ENCODE results near the gene HES1. TPM values are rescaled to one million over a fixed set of nuclear protein-coding genes. Genes with fewer than 3 reads are reported as not detected.
"Not testable (repeated sequence)": the region's sequence is repeated elsewhere in the genome, so short reads cannot be mapped to it uniquely, and the experiment has no call there.

The HES1 gene
- total RNA-seq, 4 donors from 2014 or later, result 23.1 to 50.9 (median 41.2) TPM

DNA sequence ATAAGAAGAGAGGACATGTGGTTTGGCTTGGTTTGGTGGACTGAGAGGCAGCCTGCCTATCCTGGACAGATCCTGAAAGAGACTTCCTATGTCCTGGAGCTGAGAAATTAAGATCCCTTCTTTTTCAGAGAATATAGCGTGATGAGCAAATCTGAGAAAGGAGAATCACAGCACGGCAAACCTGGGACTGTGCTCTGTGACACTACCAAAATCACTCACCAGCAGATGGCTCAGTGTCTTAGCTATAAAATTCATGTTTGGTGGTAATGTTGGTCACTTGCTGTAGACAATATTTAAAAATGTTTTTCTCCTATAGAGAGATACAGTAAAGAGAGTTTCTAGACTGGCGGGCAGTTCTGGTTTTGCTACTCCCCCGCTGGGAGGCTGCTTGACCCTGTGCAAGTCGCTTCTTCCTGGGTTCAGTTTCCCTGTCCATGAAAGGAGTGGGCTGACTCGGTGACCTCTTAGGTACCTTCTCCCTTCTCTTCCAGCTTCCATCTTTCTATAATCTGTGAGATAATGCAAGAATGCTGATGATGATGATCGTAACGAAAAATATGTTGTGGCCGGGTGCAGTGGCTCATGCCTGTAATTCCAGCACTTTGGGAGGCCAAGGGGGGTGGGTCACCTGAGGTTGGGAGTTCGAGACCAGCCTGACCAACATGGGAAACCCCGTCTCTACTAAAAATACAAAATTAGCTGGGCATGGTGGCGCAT is 7.6 kb upstream of the HES1 start:
- Histone ChIP-seq H3K4me3 (no peak overlapping the region), H3K36me3 (no peaks in the 10 kb centered on the region), H3K27ac (no peak overlapping the region), H3K27me3 (no peaks in the 10 kb centered on the region), H3K9me3 (no peaks in the 10 kb centered on the region), H3K4me1 (peaks cover 0 to 6% of the 10 kb centered on the region in 2 donors)
- DNase-seq, result no peak
- TF ChIP-seq, protein P1, sequence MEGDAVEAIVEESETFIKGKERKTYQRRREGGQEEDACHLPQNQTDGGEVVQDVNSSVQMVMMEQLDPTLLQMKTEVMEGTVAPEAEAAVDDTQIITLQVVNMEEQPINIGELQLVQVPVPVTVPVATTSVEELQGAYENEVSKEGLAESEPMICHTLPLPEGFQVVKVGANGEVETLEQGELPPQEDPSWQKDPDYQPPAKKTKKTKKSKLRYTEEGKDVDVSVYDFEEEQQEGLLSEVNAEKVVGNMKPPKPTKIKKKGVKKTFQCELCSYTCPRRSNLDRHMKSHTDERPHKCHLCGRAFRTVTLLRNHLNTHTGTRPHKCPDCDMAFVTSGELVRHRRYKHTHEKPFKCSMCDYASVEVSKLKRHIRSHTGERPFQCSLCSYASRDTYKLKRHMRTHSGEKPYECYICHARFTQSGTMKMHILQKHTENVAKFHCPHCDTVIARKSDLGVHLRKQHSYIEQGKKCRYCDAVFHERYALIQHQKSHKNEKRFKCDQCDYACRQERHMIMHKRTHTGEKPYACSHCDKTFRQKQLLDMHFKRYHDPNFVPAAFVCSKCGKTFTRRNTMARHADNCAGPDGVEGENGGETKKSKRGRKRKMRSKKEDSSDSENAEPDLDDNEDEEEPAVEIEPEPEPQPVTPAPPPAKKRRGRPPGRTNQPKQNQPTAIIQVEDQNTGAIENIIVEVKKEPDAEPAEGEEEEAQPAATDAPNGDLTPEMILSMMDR (IDR thresholded peaks at IDR 0.05), result no peak
- TF ChIP-seq POLR2A (IDR thresholded peaks at IDR 0.05), result no peak
- intact Hi-C loops (cut with DNase I; ENCODE audit: low total_unique reads), result no loop called here

DNA sequence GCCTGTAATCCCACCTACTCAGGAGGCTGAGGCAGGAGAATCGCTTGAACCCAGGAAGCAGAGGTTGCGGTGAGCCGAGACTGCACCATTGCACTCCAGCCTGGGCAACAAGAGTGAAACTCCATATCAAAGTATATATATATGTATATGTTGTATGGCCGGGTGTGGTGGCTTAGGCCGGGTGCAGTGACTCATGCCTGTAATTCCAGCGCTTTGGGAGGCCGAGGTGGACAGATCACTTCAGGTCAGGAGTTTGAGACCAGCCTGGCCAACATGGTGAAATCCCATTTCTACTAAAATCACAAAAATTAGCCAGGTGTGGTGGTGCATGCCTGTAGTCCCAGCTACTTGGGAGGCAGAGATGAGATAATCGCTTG is 7.0 kb upstream of the HES1 start:
- H3K9me3 ChIP-seq; H3K36me3 ChIP-seq; H3K4me1 ChIP-seq; H3K27ac ChIP-seq; H3K27me3 ChIP-seq; H3K4me3 ChIP-seq; DNase-seq; intact Hi-C loops (cut with DNase I; ENCODE audit: low total_unique reads): not testable (repeated sequence)

DNA sequence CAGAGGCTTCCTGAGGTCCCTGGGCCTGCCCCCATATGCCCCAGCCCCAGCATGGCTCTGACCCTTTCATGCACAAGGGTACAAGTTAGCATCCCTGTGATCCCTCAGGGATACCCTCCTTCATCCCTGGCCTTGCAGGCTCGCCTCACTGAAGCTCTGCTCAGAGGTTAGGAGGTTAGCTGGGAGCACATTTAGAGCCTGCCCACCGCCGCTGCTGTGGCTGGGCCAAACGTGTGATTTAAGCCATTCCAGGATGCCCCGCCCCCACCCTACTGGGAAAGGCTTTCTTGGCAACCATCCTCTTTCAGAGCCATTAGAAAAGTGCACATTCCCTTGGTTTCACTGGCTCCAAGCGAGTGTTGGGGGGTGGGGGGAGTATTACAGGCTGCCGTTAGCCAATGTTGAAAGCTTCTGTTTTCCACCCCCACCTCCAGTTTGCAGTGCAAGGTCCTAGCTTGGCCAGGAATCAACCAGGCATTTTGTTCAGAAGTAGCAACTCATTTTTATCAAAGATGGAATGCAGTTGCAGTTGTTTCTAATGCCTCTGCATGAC is 6.3 kb upstream of the HES1 start:
- no peaks in the 10 kb centered on the region for H3K36me3 ChIP-seq
- H3K9me3 ChIP-seq, result no peaks in the 10 kb centered on the region
- intact Hi-C loops (cut with DNase I; ENCODE audit: low total_unique reads), result loop anchor here (10.0 kb wide), 1 partner anchor 345 kb away; no protein-coding TSS in a partner anchor
- no peak overlapping the region for H3K4me3 ChIP-seq
- TF ChIP-seq POLR2A (IDR thresholded peaks at IDR 0.05), result no peak
- TF ChIP-seq, protein P1 (IDR thresholded peaks at IDR 0.05), result no peak
- peak in 1 of 2 donors; percentile 37 for DNase-seq
- peaks cover 0 to 6% of the 10 kb centered on the region in 2 donors for H3K4me1 ChIP-seq
- no peaks in the 10 kb centered on the region for H3K27me3 ChIP-seq
- H3K27ac ChIP-seq, result no peak overlapping the region

DNA sequence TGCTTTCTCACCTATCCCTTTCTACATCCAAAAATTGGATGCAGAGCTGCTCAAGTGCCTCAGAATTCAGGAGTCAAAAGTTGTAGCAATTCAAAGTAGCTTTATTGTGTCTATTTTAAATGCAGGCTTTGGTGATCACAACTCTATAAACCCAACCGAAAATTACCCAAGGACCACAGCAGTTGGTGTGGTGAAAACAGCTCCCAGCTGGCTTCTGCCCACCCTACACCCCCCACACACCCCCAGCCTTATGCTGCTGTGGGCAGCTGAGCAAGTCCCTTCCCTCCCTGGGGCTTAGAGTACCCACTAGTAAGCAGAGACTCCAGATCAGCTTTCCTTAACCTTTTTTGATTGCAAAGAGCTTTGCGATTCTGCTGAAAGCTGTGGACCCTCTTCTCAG is 5.8 kb upstream of the HES1 start:
- DNase-seq, result no peak
- H3K4me3 ChIP-seq, result no peak overlapping the region

DNA sequence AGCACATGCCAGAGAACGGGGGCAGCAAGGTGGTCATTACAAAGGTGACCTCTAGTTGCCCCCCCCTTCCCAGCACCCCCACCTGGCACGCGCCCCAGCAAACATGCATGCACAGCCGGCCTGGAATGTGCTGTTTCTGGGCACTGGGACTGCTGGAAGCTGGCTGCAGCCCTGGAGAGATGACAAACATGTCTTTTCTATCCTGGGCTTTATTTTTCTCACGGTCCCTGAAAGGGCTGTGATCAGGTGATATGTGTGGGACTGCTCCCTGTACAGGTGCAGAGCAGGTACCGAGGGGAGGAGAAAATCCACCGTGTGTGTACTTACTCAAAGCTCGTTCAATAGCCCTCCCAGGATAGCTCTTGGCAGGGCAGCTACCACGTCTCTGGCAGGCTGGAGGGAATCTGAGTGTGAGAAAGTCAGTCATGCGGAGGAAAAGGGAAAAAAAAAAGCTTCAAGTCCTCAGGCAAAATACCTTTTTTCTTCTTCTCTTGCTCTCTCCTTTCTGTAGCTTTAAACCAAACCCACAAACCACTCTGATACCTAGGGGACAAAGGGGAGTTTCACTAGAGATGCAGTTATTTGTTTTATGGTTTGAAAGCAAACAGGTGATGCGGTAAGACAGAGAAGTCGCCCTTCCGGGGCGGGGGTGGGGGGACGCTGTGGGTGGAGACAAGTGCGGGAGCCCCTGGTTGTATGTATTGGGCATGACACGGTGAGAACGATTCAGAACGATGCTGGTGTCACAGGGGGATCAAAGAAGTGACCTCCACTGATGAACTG is 5.0 kb upstream of the HES1 start:
- Histone ChIP-seq H3K4me1 (peaks cover 0 to 6% of the 10 kb centered on the region in 2 donors), H3K27ac (no peak overlapping the region)

More for the DNA sequence above, 5.8 kb upstream of the HES1 start:
- intact Hi-C loops (cut with DNase I; ENCODE audit: low total_unique reads), result loop anchor here (10.0 kb wide), 1 partner anchor 345 kb away; no protein-coding TSS in a partner anchor
- no peak for TF ChIP-seq POLR2A (IDR thresholded peaks at IDR 0.05)
- TF ChIP-seq, protein P1 (IDR thresholded peaks at IDR 0.05), result no peak
- H3K27me3 ChIP-seq, result no peaks in the 10 kb centered on the region
- no peaks in the 10 kb centered on the region for H3K36me3 ChIP-seq
- H3K4me1 ChIP-seq, result peaks cover 0 to 6% of the 10 kb centered on the region in 2 donors
- no peaks in the 10 kb centered on the region for H3K9me3 ChIP-seq
- H3K27ac ChIP-seq, result no peak overlapping the region

More for the DNA sequence above, 5.0 kb upstream of the HES1 start:
- H3K9me3 ChIP-seq, result no peaks in the 10 kb centered on the region
- no peaks in the 10 kb centered on the region for H3K36me3 ChIP-seq
- TF ChIP-seq, protein P1 (IDR thresholded peaks at IDR 0.05), result no peak
- TF ChIP-seq POLR2A (IDR thresholded peaks at IDR 0.05), result no peak
- H3K4me3 ChIP-seq, result no peak overlapping the region
- intact Hi-C loops (cut with DNase I; ENCODE audit: low total_unique reads), result loop anchor here (10.0 kb wide), 1 partner anchor 346 kb away; no protein-coding TSS in a partner anchor
- DNase-seq, result no peak
- H3K27me3 ChIP-seq, result no peaks in the 10 kb centered on the region

Measured in uterus (tissue), 4 donors.